ENCODE data around the gene CEP290. TPM values are rescaled to one million over a fixed set of nuclear protein-coding genes. Genes with fewer than 3 reads are reported as not detected.

The CEP290 gene, protein sequence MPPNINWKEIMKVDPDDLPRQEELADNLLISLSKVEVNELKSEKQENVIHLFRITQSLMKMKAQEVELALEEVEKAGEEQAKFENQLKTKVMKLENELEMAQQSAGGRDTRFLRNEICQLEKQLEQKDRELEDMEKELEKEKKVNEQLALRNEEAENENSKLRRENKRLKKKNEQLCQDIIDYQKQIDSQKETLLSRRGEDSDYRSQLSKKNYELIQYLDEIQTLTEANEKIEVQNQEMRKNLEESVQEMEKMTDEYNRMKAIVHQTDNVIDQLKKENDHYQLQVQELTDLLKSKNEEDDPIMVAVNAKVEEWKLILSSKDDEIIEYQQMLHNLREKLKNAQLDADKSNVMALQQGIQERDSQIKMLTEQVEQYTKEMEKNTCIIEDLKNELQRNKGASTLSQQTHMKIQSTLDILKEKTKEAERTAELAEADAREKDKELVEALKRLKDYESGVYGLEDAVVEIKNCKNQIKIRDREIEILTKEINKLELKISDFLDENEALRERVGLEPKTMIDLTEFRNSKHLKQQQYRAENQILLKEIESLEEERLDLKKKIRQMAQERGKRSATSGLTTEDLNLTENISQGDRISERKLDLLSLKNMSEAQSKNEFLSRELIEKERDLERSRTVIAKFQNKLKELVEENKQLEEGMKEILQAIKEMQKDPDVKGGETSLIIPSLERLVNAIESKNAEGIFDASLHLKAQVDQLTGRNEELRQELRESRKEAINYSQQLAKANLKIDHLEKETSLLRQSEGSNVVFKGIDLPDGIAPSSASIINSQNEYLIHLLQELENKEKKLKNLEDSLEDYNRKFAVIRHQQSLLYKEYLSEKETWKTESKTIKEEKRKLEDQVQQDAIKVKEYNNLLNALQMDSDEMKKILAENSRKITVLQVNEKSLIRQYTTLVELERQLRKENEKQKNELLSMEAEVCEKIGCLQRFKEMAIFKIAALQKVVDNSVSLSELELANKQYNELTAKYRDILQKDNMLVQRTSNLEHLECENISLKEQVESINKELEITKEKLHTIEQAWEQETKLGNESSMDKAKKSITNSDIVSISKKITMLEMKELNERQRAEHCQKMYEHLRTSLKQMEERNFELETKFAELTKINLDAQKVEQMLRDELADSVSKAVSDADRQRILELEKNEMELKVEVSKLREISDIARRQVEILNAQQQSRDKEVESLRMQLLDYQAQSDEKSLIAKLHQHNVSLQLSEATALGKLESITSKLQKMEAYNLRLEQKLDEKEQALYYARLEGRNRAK (N-terminal part only)
- polyA plus RNA-seq (2013): 9.4 and 9.8 TPM in 2 replicates

GRCh38 chr12:88141774-88142609 is at the start of gene CEP290, which contains the start of gene TMTC3:
Gene CEP290, minus strand, starts transcription at chr12:88142088. Its CDS starts 781 bp downstream, at chr12:88141307.
Gene TMTC3, plus strand, starts transcription at chr12:88142307. Its CDS starts 6,009 bp downstream, at chr12:88148316.
- peak within 1 kb of the TSS; percentile 91 for H3K4me3 ChIP-seq (ENCODE audit: low read depth, low read length)
- peak within 1 kb of the TSS; percentile 61 for H3K4me2 ChIP-seq (ENCODE audit: low read length)
- peak within 1 kb of the TSS; percentile 15 for H2BK12ac ChIP-seq (ENCODE audit: low read length)
- H4K8ac ChIP-seq (ENCODE audit: low read depth, low read length): peak within 1 kb of the TSS; percentile 71
- H3K79me2 ChIP-seq (ENCODE audit: control insufficient read depth, insufficient read depth, low read length, poor library complexity): peaks cover 3% of the 10 kb centered on the region
- no peak within 1 kb of the TSS for H3K23ac ChIP-seq (ENCODE audit: low read length)
- no peak within 1 kb of the TSS for H2AK5ac ChIP-seq (ENCODE audit: low read length)
- no peaks in the 10 kb centered on the region for H3K27me3 ChIP-seq (ENCODE audit: insufficient read depth, low read length)
- H3K4me1 ChIP-seq (ENCODE audit: control insufficient read depth in 1 of 2, insufficient read depth in 2 of 2, low read length in 2 of 2): no peaks in the 10 kb centered on the region
- H2BK5ac ChIP-seq (ENCODE audit: low read depth, low read length, poor library complexity): peak within 1 kb of the TSS; percentile 54
- peak within 1 kb of the TSS; percentile 22 for H4K91ac ChIP-seq (ENCODE audit: low read depth, low read length)
- H3K9me3 ChIP-seq (ENCODE audit: insufficient read depth, low read depth, low read length): no peaks in the 10 kb centered on the region
- H3K9ac ChIP-seq (ENCODE audit: low read length): peak within 1 kb of the TSS; percentile 88
- peak within 1 kb of the TSS; percentile 50 for H3K14ac ChIP-seq (ENCODE audit: low read length)
- peak within 1 kb of the TSS; percentile 70 for H3K27ac ChIP-seq (ENCODE audit: low read depth, low read length)
- WGBS (ENCODE audit: extremely low coverage, insufficient coverage, insufficient read length): no CpG with 5 or more reads among the region's 49 CpGs
- H3K36me3 ChIP-seq (ENCODE audit: control insufficient read depth in 1 of 2, insufficient read depth in 2 of 2, low read length in 2 of 2): no peaks in the 10 kb centered on the region
- H3K79me1 ChIP-seq (ENCODE audit: low read length): peaks cover 4% of the 10 kb centered on the region
- H3K4ac ChIP-seq (ENCODE audit: low read depth, low read length): no peak within 1 kb of the TSS
- peak within 1 kb of the TSS; percentile 62 for H3K18ac ChIP-seq (ENCODE audit: low read length)
- peak within 1 kb of the TSS; percentile 55 for H2BK120ac ChIP-seq (ENCODE audit: insufficient read depth, low read length, poor library complexity)
- H2AFZ ChIP-seq (ENCODE audit: insufficient read depth, low read length, poor library complexity): peak within 1 kb of the TSS; percentile 39
- peak within 1 kb of the TSS; percentile 49 for H4K12ac ChIP-seq (ENCODE audit: low read depth, low read length)
- DNase-seq: peak; percentile 99

DNA sequence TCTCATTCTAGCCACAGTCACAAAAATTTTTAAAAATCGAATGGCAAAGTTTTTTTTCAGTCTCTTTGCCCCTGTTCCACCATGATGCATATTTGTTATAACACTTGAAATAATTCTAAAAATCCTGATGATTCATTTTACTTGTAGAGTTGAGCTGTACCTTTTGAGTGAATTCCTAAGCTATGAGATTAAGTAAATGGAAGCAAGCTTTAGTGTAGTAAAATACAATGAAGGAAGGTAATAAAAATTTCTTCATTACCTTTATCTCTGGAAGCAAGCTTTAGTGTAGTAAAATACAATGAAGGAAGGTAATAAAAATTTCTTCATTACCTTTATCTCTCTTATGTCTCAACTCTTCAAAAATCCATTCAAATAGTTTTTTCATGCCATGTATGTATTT is 46.3 kb upstream of the CEP290 start:
- no peak overlapping the region for H2BK120ac ChIP-seq (ENCODE audit: insufficient read depth, low read length, poor library complexity)
- H2BK12ac ChIP-seq (ENCODE audit: low read length): no peak overlapping the region
- no peak overlapping the region for H2BK5ac ChIP-seq (ENCODE audit: low read depth, low read length, poor library complexity)
- WGBS (ENCODE audit: extremely low coverage, insufficient coverage, insufficient read length): no CpG with 5 or more reads among the region's 1 CpG
- H3K23ac ChIP-seq (ENCODE audit: low read length): no peak overlapping the region
- H3K27me3 ChIP-seq (ENCODE audit: insufficient read depth, low read length): no peaks in the 10 kb centered on the region
- no peak overlapping the region for H3K4me2 ChIP-seq (ENCODE audit: low read length)
- H3K79me1 ChIP-seq (ENCODE audit: low read length): no peaks in the 10 kb centered on the region
- no peak overlapping the region for H3K9ac ChIP-seq (ENCODE audit: low read length)
- H4K8ac ChIP-seq (ENCODE audit: low read depth, low read length): no peak overlapping the region
- H2AFZ ChIP-seq (ENCODE audit: insufficient read depth, low read length, poor library complexity): no peak overlapping the region
- peaks cover 0 to 3% of the 10 kb centered on the region in 2 experiments for H3K36me3 ChIP-seq (ENCODE audit: control insufficient read depth in 1 of 2, insufficient read depth in 2 of 2, low read length in 2 of 2)
- no peak overlapping the region for H2AK5ac ChIP-seq (ENCODE audit: low read length)
- H3K4me1 ChIP-seq (ENCODE audit: control insufficient read depth in 1 of 2, insufficient read depth in 2 of 2, low read length in 2 of 2): no peaks in the 10 kb centered on the region
- no peak overlapping the region for H3K18ac ChIP-seq (ENCODE audit: low read length)
- H3K79me2 ChIP-seq (ENCODE audit: control insufficient read depth, insufficient read depth, low read length, poor library complexity): no peaks in the 10 kb centered on the region
- peak in 1 of 2 donors; percentile 57 for DNase-seq
- H3K14ac ChIP-seq (ENCODE audit: low read length): no peak overlapping the region
- no peak overlapping the region for H4K91ac ChIP-seq (ENCODE audit: low read depth, low read length)
- H3K27ac ChIP-seq (ENCODE audit: low read depth, low read length): no peak overlapping the region
- no peak overlapping the region for H3K4ac ChIP-seq (ENCODE audit: low read depth, low read length)
- H4K12ac ChIP-seq (ENCODE audit: low read depth, low read length): no peak overlapping the region
- no peaks in the 10 kb centered on the region for H3K9me3 ChIP-seq (ENCODE audit: insufficient read depth, low read depth, low read length)
- H3K4me3 ChIP-seq (ENCODE audit: low read depth, low read length): no peak overlapping the region

DNA sequence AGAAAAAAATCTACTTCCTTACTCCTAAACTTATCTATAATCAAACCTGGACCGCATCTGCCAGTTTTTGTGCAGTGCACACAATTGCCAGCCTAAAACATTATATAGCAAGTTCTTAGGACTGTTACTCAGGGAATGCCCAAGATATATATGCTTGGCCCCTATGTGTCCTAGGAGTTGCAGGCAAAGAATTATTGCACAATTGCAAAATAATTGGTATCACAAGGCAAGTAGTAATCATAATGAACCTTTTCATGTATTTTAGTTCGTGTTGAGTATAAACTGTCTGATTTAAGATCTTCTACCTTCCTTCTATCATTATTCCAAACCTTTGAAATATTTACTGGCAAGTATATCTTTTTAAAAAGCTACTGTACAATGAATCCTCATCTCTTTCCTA is 45.7 kb upstream of the CEP290 start:
- Histone ChIP-seq H3K27me3 (ENCODE audit: insufficient read depth, low read length) (no peaks in the 10 kb centered on the region), H2BK12ac (ENCODE audit: low read length) (no peak overlapping the region), H3K27ac (ENCODE audit: low read depth, low read length) (no peak overlapping the region), H3K36me3 (ENCODE audit: control insufficient read depth in 1 of 2, insufficient read depth in 2 of 2, low read length in 2 of 2) (peaks cover 0 to 3% of the 10 kb centered on the region in 2 experiments), H4K12ac (ENCODE audit: low read depth, low read length) (no peak overlapping the region), H3K18ac (ENCODE audit: low read length) (no peak overlapping the region), H3K4me1 (ENCODE audit: control insufficient read depth in 1 of 2, insufficient read depth in 2 of 2, low read length in 2 of 2) (no peaks in the 10 kb centered on the region), H3K9ac (ENCODE audit: low read length) (no peak overlapping the region), H3K9me3 (ENCODE audit: insufficient read depth, low read depth, low read length) (no peaks in the 10 kb centered on the region), H2AK5ac (ENCODE audit: low read length) (no peak overlapping the region), H4K8ac (ENCODE audit: low read depth, low read length) (no peak overlapping the region), H3K4me2 (ENCODE audit: low read length) (no peak overlapping the region), H3K4me3 (ENCODE audit: low read depth, low read length) (no peak overlapping the region), H2BK5ac (ENCODE audit: low read depth, low read length, poor library complexity) (no peak overlapping the region), H3K79me2 (ENCODE audit: control insufficient read depth, insufficient read depth, low read length, poor library complexity) (no peaks in the 10 kb centered on the region), H3K23ac (ENCODE audit: low read length) (no peak overlapping the region), H3K4ac (ENCODE audit: low read depth, low read length) (no peak overlapping the region), H2AFZ (ENCODE audit: insufficient read depth, low read length, poor library complexity) (no peak overlapping the region), H4K91ac (ENCODE audit: low read depth, low read length) (no peak overlapping the region), H3K79me1 (ENCODE audit: low read length) (no peaks in the 10 kb centered on the region), H3K14ac (ENCODE audit: low read length) (no peak overlapping the region), H2BK120ac (ENCODE audit: insufficient read depth, low read length, poor library complexity) (no peak overlapping the region)
- DNase-seq: peak in 1 of 2 donors; percentile 27
- no CpG with 5 or more reads among the region's 2 CpGs for WGBS (ENCODE audit: extremely low coverage, insufficient coverage, insufficient read length)

All from trophoblast cell (in vitro differentiated cells and primary cell).